GM15510 (cell line): ENCODE results near the gene BBS10.

Experiments
- POLR2A ChIP-seq: IDR thresholded peaks from 3 replicates; pipeline ENCODE4 v1.6.1; 2011; ENCODE audit warnings: borderline replicate concordance; ENCODE audit not compliant: insufficient read length; ENCODE audit errors: extremely low read depth

BBS10 gene

DNA sequence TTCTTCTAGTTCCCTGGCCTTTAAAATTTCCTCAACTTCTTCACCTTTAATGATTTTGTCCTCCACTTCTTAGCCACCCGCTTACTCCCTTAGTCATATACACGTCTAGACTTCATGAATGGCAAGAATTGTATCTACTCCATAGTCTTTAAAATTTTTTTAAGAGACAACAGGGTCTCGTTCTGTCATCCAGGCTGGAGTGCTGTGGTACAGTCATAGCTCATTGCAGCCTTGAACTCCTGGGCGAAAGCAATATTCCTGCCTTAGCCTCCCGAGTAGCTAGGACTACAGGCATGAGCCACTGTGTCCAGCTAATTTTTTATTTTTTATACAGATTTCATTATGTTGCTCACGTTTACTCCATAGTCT is 47.9 kb downstream of the BBS10 start:
- TF ChIP-seq POLR2A: no peak

DNA sequence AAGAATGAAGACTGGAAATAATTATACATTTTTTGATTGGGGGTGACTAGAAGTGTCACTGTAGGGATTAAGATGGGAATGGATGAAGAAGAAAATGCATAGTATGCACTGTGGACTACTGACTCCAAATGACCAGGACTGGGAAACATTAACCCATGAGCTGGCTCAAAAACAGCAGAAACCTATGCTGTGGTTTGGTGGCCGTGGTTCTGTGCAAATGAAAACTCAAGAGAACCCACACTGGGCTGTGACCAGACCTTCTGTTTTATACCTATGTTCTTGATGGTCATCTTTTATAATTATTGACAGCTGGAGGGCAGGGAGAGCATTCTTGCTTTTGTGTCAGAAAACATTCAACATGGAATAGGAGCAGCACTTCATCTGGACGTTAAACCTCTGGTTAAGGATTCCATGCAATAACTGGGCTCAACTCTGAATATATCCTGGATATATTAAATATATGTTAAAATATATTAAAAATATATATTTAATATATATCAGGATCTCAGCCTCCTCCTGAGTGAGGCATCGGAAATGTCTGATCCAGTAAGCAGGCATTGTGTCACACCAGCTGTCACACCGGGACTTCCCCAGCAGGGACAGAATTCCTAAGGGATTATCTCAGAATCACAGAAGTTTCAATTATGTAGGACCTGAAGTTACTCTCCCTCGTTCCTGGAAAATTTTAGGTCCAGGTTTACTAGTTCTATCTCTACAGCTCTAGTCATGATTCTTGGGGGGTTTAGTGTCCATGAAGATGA is 48.5 kb downstream of the BBS10 start:
- no peak for TF ChIP-seq POLR2A
